ENCODE measurements around the gene CCDC9B.

CCDC9B gene

GRCh38 chr15:40322531-40323238 is 18.1 kb downstream of the CCDC9B start:
- no peak for DNase-seq (ENCODE audit: low read depth in 1 of 2, low spot score in 1 of 2)
- H3K27me3 ChIP-seq (ENCODE audit: insufficient read depth, poor library complexity, severe bottlenecking), result no peaks in the 10 kb centered on the region
- TF ChIP-seq SPI1 (IDR thresholded peaks at IDR 0.05; ENCODE audit: borderline replicate concordance, low read depth) (no peak), GABPA (IDR thresholded peaks at IDR 0.05; ENCODE audit: low read depth) (no peak), CTCF (IDR thresholded peaks at IDR 0.05; ENCODE audit: insufficient read depth, low read length) (no peak), REST (IDR thresholded peaks at IDR 0.05; ENCODE audit: insufficient replicate concordance, low read depth) (no peak), POLR2AphosphoS5 (IDR thresholded peaks at IDR 0.05; ENCODE audit: low read depth) (no peak)
- H3K27ac ChIP-seq (replicated peaks), result no peak overlapping the region
- H3K4me3 ChIP-seq (replicated peaks; ENCODE audit: insufficient read depth, low read length), result peak overlapping the region; percentile 26

- H3K4me3 ChIP-seq (replicated peaks; ENCODE audit: insufficient read depth, low read length), result no peak overlapping the region
- peak in 1 of 2 experiments; percentile 70 for DNase-seq (ENCODE audit: low read depth in 1 of 2, low spot score in 1 of 2)
- H3K27me3 ChIP-seq (ENCODE audit: insufficient read depth, poor library complexity, severe bottlenecking), result no peaks in the 10 kb centered on the region
- TF ChIP-seq CTCF (IDR thresholded peaks at IDR 0.05; ENCODE audit: insufficient read depth, low read length) (peak; percentile 90), GABPA (IDR thresholded peaks at IDR 0.05; ENCODE audit: low read depth) (no peak), REST (IDR thresholded peaks at IDR 0.05; ENCODE audit: insufficient replicate concordance, low read depth) (no peak), SPI1 (IDR thresholded peaks at IDR 0.05; ENCODE audit: borderline replicate concordance, low read depth) (no peak)
- no peak overlapping the region for H3K27ac ChIP-seq (replicated peaks)
These were observed 19.8 kb downstream of the CCDC9B start for GRCh38 chr15:40320931-40321371.

- Histone ChIP-seq H3K27ac (replicated peaks) (no peak overlapping the region), H3K27me3 (ENCODE audit: insufficient read depth, poor library complexity, severe bottlenecking) (no peaks in the 10 kb centered on the region), H3K4me3 (replicated peaks; ENCODE audit: insufficient read depth, low read length) (no peak overlapping the region)
- DNase-seq (ENCODE audit: low read depth in 1 of 2, low spot score in 1 of 2), result no peak
- TF ChIP-seq REST (IDR thresholded peaks at IDR 0.05; ENCODE audit: insufficient replicate concordance, low read depth), result no peak
- TF ChIP-seq GABPA (IDR thresholded peaks at IDR 0.05; ENCODE audit: low read depth), result no peak
- TF ChIP-seq SPI1 (IDR thresholded peaks at IDR 0.05; ENCODE audit: borderline replicate concordance, low read depth), result no peak
- no peak for TF ChIP-seq CTCF (IDR thresholded peaks at IDR 0.05; ENCODE audit: insufficient read depth, low read length)
- no peak for TF ChIP-seq POLR2AphosphoS5 (IDR thresholded peaks at IDR 0.05; ENCODE audit: low read depth)
These were observed 20.3 kb downstream of the CCDC9B start for GRCh38 chr15:40320409-40320808.

Measured in HL-60 (cell line).